HG02588 (cell line): ENCODE results near the gene ANGPT4.
"Not testable (repeated sequence)": the region's sequence is repeated elsewhere in the genome, so short reads cannot be mapped to it uniquely, and the experiment has no call there.

Experiments used
- ATAC-seq: cut with Tn5 transposase; IDR thresholded peaks from one replicate; pipeline ENCODE4 v1.9.1; 2021; ENCODE audit warnings: mild to moderate bottlenecking, moderate library complexity; ENCODE audit not compliant: unreplicated experiment

Gene ANGPT4

GRCh38 chr20:829551-829950 lies 86.6 kb downstream of the ANGPT4 start:
- no peak for ATAC-seq

DNA sequence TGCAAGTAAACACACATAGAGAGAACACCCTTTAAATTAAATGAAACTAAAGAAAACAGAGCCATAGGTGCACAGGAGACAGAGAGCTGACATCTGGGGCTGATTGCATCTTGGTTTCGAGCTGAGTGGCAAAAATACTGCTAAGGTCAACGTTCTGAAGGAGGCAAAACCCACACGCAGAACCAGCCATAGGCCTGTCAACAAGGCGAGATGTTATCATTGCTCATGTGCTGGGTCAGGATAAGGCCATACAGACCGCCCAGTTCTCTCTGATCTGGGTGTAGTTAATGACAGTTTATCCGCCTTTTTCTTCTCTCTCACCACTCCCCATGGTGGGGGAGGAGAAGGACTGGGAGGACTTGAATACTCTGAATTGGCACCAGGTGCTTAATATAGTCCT lies 87.1 kb downstream of the ANGPT4 start:
- ATAC-seq: no peak

- ATAC-seq: not testable (repeated sequence)
These were observed 88.2 kb downstream of the ANGPT4 start for GRCh38 chr20:827981-828380.

- ATAC-seq: no peak
These were observed 89.3 kb downstream of the ANGPT4 start for GRCh38 chr20:826695-827323.

- ATAC-seq: no peak
These were observed 90.3 kb downstream of the ANGPT4 start for GRCh38 chr20:825710-826421.

DNA sequence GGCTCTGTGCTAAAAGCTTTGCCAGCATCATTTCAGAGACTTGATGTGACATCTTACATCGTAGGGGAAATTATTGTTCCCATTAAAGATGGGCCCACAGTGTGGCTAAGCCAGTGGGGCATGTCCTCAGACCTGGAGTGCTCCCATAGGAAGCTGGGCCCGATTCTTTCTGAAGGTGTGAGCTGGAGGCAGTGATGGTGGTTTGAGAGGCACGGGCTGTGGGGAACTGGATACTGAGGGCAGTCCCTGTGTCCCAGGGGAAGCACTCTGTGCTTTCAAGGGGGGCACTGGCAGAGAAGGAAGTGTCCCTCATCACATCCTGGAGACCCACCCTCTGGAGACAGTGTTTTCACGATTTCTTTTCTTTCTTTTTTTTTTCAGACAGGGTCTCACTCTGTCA lies 91.2 kb downstream of the ANGPT4 start:
- no peak for ATAC-seq

GRCh38 chr20:824490-824889 lies 91.6 kb downstream of the ANGPT4 start:
- ATAC-seq: no peak

DNA sequence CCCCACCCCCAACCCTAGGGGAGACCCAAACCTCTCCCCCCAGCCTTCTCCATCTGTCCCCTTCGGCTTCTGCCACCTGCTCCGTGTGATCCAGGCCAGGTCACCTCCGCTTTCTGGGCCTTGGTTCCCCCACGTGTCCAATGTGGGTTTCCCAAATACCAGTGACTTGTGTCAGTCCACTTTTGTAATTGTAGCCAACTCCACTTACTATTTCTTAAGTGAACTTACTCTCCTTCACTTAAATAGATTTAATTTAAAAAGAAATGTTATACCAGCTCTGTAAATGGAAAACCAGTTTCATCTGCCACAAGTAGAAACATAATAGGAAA lies 92.6 kb downstream of the ANGPT4 start:
- no peak for ATAC-seq

- ATAC-seq: no peak
These were observed 93.2 kb downstream of the ANGPT4 start for GRCh38 chr20:822651-823573.

DNA sequence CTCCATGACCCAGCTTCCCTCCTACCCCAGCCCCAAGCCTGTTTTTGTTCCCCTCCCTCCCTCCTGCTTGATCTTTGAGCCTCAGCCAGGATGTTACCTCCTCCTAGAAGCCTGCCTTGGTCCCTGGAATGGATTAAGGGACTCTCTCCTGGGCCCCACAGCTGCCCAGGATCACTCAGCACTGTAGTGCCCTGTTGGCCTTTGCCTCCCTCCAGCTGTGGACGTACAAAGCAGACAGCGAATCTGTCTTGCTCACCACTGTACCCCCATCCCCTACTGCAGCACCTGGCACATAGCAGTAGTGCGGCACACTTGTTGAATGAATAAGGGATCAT lies 94.4 kb downstream of the ANGPT4 start:
- no peak for ATAC-seq

- ATAC-seq: no peak
These were observed 94.9 kb downstream of the ANGPT4 start for GRCh38 chr20:821046-821730.

DNA sequence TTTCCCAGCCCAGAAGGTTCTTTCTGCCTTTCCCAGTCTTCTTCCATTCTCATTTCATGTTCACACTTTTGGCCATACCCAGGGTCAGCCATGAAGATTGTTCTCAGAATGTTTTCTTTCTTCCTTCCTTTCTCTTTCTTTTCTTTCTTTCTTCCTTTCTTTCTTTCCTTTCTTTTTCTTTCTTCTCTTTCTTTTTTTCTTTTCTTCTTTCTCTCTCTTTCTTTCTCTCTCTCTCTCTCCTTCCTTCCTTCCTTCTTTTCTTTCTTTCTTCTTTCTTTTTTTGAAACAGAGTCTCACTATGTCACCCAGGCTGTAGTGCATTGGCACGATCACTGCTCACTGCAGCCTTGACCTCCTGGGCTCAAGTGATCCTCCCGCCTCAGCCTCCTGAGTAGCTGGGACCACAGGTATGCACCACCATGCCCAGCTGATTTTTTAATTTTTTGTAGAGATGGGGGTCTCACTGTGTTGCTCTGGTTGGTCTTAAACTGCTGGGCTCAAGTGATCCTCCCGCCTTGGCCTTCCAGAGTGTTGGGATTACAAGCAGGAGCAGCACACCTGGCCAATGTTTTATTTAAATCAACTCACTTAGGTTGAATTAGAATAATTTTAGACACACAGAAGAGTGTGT lies 95.7 kb downstream of the ANGPT4 start:
- no peak for ATAC-seq
